ENCODE data around the gene BCL2L11. TPM values are rescaled to one million over a fixed set of nuclear protein-coding genes. Genes with fewer than 3 reads are reported as not detected.

Gene BCL2L11
- total RNA-seq, 1 experiment from 2014 or later = 21.2 TPM

DNA sequence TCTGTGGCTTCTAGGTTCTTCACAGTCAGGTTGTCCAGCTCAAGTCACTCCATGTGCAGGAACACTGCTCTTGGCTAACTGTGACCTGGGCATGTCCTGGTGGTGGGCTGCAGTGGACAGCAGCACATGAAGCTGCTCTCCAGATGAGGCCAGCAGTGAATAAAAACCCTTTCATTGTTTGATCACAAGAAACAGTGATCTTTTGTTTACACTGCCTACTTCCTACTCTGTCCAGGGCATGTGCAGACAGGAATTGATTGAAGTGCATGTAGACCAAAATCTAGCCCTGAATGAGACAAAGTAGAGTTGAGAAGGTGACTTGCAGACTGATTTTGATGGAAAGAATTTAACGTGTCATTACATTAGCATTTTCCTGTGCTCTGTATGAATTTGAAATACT lies 34.9 kb downstream of the BCL2L11 start:
- Histone ChIP-seq H3K79me2 (ENCODE audit: insufficient read depth, low read length) (no peaks in the 10 kb centered on the region), H3K4me2 (ENCODE audit: insufficient read depth, insufficient read length, low read length) (no peak overlapping the region), H3K23me2 (ENCODE audit: insufficient read length, low read depth, low read length, poor library complexity, severe bottlenecking) (no peaks in the 10 kb centered on the region), H2BK120ac (ENCODE audit: low read depth, low read length, poor library complexity, severe bottlenecking) (no peak overlapping the region), H3K9ac (ENCODE audit: extremely low read depth, insufficient read length, low read length) (no peak overlapping the region), H2BK12ac (ENCODE audit: insufficient read length, low read depth, low read length) (no peak overlapping the region), H2AK5ac (ENCODE audit: insufficient read length, low read length) (no peak overlapping the region), H2BK15ac (ENCODE audit: low read depth, low read length) (no peak overlapping the region), H4K20me1 (ENCODE audit: control insufficient read depth, insufficient read depth, insufficient read length) (no peaks in the 10 kb centered on the region), H3K4me1 (ENCODE audit: insufficient read depth, low read length) (peaks cover 3% of the 10 kb centered on the region; the same call in 1 of the 2 replicates), H3K9me3 (ENCODE audit: control insufficient read depth, low read depth, low read length) (no peaks in the 10 kb centered on the region), H2AFZ (ENCODE audit: low read length) (no peak overlapping the region), H3K14ac (ENCODE audit: insufficient read depth, low read length) (no peak overlapping the region), H4K5ac (ENCODE audit: insufficient read length, low read depth, low read length) (no peak overlapping the region), H3K27ac (ENCODE audit: insufficient read length, low read depth, low read length) (no peak overlapping the region), H4K8ac (replicated peaks; ENCODE audit: insufficient read length, low read depth, low read length) (no peak overlapping the region), H3K4ac (ENCODE audit: low read depth, low read length) (no peak overlapping the region), H4K91ac (ENCODE audit: insufficient read length, low read depth, low read length) (no peak overlapping the region), H3K27me3 (ENCODE audit: insufficient read depth, low read length) (no peaks in the 10 kb centered on the region), H3K56ac (ENCODE audit: insufficient read length, low read depth, low read length) (no peak overlapping the region), H3K18ac (ENCODE audit: insufficient read length, low read depth, low read length) (no peak overlapping the region), H3K23ac (ENCODE audit: insufficient read length, low read depth, low read length) (no peak overlapping the region), H3K79me1 (ENCODE audit: insufficient read depth, low read depth, low read length, poor library complexity, severe bottlenecking) (peaks cover 9% of the 10 kb centered on the region), H2BK5ac (ENCODE audit: insufficient read length, low read length) (no peak overlapping the region), H2BK20ac (ENCODE audit: low read depth, low read length, poor library complexity, severe bottlenecking) (no peak overlapping the region), H3T11ph (ENCODE audit: low read length) (no peak overlapping the region)
- DNase-seq = no peak
- Mint-ChIP-seq H3K9me3 (no peaks in the 10 kb centered on the region), H3K27ac (no peak overlapping the region), H3K36me3 (ENCODE audit: insufficient read depth in 1 of 3, low read depth in 3 of 3) (peaks cover 30 to 83% (median 69%) of the 10 kb centered on the region in 3 experiments; a peak in 6 of 7 replicates), H3K4me1 (peaks cover 19 to 29% of the 10 kb centered on the region in 2 experiments), H3K4me3 (no peak overlapping the region), H3K27me3 (ENCODE audit: low read depth) (no peaks in the 10 kb centered on the region)
- WGBS (ENCODE audit: extremely low coverage, insufficient read length, low lambda C conversion rate) = no CpG with 5 or more reads among the region's 1 CpG
- no peak for TF ChIP-seq CTCF (conservative IDR thresholded peaks at IDR 0.05)

Measured in H9 (cell line).